ENCODE data around the gene FGGY.

FGGY gene

GRCh38 chr1:59560807-59561450 is 264.0 kb downstream of the FGGY start:
- no peak for TF ChIP-seq CTCF (conservative IDR thresholded peaks at IDR 0.05; ENCODE audit: low read length)
- no peak overlapping the region for H3K4me3 ChIP-seq (ENCODE audit: low read length)
- no peak for DNase-seq (ENCODE audit: low read depth)

GRCh38 chr1:59561796-59562195 is 264.9 kb downstream of the FGGY start:
- H3K4me3 ChIP-seq (ENCODE audit: low read length), result no peak overlapping the region
- no peak for DNase-seq (ENCODE audit: low read depth)
- TF ChIP-seq CTCF (conservative IDR thresholded peaks at IDR 0.05; ENCODE audit: low read length), result no peak

GRCh38 chr1:59564192-59564891 is 267.4 kb downstream of the FGGY start:
- H3K4me3 ChIP-seq (ENCODE audit: low read length), result no peak overlapping the region
- TF ChIP-seq CTCF (conservative IDR thresholded peaks at IDR 0.05; ENCODE audit: low read length), result no peak
- DNase-seq (ENCODE audit: low read depth), result peak; percentile 85

GRCh38 chr1:59565611-59566410 is 268.9 kb downstream of the FGGY start:
- DNase-seq (ENCODE audit: low read depth), result peak; percentile 97
- no peak for TF ChIP-seq CTCF (conservative IDR thresholded peaks at IDR 0.05; ENCODE audit: low read length)
- peak overlapping the region; percentile 48 for H3K4me3 ChIP-seq (ENCODE audit: low read length)

GRCh38 chr1:59568158-59568935 is 271.5 kb downstream of the FGGY start:
- DNase-seq (ENCODE audit: low read depth), result peak; percentile 49
- TF ChIP-seq CTCF (conservative IDR thresholded peaks at IDR 0.05; ENCODE audit: low read length), result peak; percentile 39
- no peak overlapping the region for H3K4me3 ChIP-seq (ENCODE audit: low read length)

GRCh38 chr1:59569198-59569597 is 272.3 kb downstream of the FGGY start:
- H3K4me3 ChIP-seq (ENCODE audit: low read length), result no peak overlapping the region
- peak; percentile 30 for DNase-seq (ENCODE audit: low read depth)
- no peak for TF ChIP-seq CTCF (conservative IDR thresholded peaks at IDR 0.05; ENCODE audit: low read length)

Measured in AG10803 (cell line).